Glomerular endothelial cell (primary cell): ENCODE data around the gene CCR9. TPM values are rescaled to one million over a fixed set of nuclear protein-coding genes. Genes with fewer than 3 reads are reported as not detected.
A peak's percentile ranks its signal among the peaks of the same experiment; 100 is the strongest.
"Not testable (repeated sequence)": the region's sequence is repeated elsewhere in the genome, so short reads cannot be mapped to it uniquely, and the experiment has no call there.

ENCODE experiments used
- DNase-seq: peaks from one replicate; pipeline ENCODE4 v3.0.0-alpha.2; 2011; ENCODE audit warnings: low read depth, low spot score; ENCODE audit errors: extremely low read depth
- total RNA-seq: library from RNA; depleted of rRNA; stranded (reverse); fragments of >200 nt; gene quantifications from 2 replicates; pipeline ENCODE4 v1.2.3, GENCODE V29; 2015

CCR9 gene
- total RNA-seq, result not detected in 2 replicates

DNA sequence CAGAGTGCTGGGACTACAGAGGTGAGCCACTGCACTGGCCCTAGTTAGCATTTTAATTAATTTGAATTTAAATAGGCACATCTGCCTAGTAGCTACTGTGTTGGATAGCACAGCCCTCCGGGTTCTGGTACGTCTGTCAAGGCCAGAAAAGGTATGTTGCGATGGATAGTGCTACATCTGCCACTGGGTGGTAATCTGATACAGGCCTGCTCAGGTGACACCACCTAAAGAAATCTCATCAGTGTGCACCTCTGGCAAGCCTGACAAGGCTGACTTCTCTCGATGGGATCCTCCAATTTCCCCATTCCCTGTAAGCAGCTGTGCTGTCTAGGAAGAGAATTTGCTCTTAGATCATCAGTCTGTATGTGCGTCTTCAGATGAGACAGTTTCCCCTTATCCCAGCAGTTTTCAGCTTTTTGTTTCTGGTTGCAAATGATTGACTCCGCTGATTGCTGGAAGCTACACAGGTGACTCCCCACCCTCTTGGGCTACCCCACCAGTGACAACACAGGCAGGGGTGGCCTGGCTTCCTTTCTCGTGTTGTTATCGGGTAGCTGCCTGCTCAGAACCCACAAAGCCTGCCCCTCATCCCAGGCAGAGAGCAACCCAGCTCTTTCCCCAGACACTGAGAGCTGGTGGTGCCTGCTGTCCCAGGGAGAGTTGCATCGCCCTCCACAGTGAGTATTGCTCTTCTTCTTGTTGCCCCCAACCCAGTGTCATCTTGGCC is at the start of gene CCR9:
Gene CCR9, plus strand, starts transcription at position 565 of the 727 bp plus-strand sequence. CDS start 8,391 bp downstream, outside the sequence.
- no peak for DNase-seq

GRCh38 chr3:45838466-45838865 is 47.9 kb upstream of the CCR9 start:
- DNase-seq, result no peak

GRCh38 chr3:45841420-45841756 is 45.0 kb upstream of the CCR9 start:
- DNase-seq, result no peak

- DNase-seq, result peak; percentile 82
These were observed 44.4 kb upstream of the CCR9 start, which contains the start of gene LZTFL1 for GRCh38 chr3:45841757-45842491. Gene LZTFL1 (minus strand): TSS chr3:45842119. CDS start chr3:45841991, 128 bp downstream.

GRCh38 chr3:45842851-45843625 is 43.3 kb upstream of the CCR9 start:
- DNase-seq, result no peak

DNA sequence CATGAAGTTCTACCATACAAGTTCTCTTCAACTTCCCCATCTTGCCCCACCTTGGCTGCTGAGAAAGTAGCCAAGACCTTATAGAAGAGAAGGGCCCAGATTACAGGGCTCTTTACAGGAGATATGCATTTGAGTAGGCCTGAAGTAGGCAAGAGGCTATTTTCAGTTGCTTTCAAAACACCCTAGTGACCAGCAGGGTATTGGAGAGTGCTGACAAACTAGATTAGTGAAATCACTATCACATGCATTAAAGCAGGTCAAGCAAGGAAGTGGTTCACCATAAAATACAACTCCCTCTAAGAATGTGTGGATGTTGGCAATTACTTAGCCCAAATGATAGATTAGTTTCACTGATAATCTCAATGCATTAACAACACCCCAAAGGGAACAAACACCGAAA is 41.7 kb upstream of the CCR9 start:
- DNase-seq, result no peak

DNA sequence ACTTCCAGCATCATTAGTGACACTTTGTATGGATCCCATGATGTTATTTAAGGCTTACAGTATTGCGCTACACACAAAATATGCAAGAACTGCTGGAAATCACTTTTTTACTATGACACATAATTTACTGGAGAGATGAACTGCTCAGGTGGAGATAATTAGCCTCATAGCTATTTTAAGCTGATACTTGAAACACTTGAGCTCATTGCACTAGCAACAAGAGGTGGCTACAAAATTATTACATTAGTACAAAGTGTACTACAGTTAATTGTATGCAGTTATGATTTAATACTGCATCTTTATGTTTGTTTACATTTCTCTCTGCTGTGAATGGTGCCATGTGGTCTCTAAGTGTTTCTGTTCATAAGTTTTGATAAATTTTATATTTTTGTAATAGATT is 38.0 kb upstream of the CCR9 start:
- DNase-seq, result no peak

DNA sequence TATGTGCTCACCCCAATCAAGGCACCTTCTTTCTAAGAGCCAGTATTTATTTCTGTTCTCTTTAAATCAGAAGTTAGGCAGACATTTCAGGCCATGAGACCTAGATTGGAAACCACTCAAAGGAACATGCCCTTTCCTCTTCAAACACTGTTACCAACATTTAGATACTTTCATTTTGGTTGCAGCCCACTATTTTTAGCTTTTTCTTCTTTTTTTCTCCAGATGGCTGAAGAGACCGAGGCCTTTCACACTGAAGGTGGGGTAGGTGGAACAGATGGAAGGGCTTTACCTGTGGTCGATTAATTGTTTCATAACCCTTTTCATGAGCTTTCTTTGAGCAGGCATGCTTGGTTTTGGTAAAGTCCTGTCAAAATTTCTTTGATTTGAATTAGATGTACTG is 33.5 kb upstream of the CCR9 start:
- DNase-seq, result no peak

GRCh38 chr3:45856323-45856722 is 30.0 kb upstream of the CCR9 start:
- DNase-seq, result not testable (repeated sequence)

DNA sequence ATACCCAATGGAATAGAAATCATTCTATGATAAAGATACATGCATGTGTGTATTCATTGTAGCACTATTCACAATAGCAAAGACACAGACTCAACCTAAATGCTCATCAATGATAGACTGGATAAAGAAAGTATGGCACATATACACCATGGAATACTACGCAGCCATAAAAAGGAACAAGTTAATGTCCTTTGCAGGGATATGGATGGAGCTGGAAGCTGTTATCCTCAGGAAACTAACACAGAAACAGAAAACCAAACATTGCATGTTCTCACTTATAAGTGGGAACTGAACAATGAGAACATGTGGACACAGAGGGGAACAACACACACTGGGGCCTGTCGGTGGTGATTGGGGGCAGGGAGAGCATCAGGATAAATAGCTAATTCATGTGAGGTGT is 29.3 kb upstream of the CCR9 start:
- not testable (repeated sequence) for DNase-seq

GRCh38 chr3:45858809-45859543 is 27.4 kb upstream of the CCR9 start:
- DNase-seq, result no peak

DNA sequence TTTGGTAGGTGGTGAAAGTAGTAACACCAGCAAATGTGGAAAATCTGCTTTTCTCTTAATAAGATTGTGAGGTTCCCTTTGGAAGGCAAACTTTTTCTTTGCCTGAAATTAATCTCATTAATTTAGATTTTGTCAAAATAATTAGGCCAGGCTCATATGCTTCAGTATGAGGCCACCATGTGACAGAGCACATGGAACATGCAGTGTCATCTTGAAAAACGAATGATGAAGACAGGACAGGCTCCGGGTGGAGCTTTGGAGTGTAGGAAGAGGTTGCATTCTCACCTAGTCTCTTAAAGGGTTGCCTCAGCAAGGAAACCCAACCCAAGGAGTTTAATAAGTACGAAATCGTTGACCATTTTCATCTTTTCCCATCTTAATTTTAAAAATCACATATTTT is 25.9 kb upstream of the CCR9 start:
- DNase-seq, result no peak

GRCh38 chr3:45861043-45861719 is 25.2 kb upstream of the CCR9 start:
- no peak for DNase-seq

DNA sequence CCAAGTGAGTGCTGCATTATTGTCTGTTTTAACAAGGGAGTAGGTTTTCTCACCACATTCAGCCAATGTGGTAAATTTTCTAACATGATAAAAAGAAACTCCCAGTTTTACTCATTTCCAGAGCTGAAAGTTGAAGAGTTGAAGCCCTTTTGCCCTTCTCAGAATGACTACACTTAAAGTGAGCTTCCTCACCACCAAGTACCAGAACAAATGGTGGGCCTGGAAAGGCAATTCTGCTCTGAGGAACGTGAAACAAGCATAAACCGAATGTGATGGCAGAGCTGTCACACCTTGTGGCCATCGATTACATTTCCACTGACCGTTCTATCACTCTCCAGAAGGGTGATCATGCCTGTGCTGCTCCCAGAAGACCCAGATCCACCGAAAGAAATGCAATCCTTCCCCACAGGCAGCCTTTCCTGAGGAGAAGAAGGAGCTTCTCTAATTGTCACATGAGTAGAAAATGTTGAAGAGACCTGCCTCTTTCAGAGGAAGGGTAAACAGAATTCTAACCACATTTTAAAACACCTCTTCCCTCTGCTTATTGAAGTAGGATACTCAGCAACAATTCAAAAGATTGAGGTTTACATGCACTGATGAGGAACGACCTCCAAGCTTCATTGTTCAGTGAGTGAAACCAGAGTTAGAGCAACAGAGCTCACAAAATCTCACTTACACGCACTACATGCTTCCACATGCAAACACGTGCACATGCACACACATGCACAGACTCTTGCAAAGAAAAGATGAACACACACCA is 21.4 kb upstream of the CCR9 start:
- DNase-seq, result no peak

DNA sequence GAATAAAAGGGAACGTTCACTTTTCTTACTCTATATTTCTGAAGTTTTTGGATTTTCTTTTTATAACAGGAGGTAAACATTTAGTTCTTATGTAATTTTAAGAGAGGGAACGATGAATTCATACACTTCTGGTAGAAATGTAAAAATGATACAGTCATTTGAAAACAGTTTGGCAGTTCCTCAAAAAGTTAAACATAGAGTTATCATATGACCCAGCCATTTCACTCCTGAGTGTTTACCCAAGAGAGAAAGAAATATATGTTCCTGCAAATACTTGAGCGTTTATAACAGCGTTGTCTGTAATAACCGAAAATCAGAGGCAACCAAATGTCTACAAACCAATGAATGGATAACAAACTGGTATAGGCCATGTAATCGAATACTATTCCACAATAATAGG is 20.8 kb upstream of the CCR9 start:
- DNase-seq, result no peak

DNA sequence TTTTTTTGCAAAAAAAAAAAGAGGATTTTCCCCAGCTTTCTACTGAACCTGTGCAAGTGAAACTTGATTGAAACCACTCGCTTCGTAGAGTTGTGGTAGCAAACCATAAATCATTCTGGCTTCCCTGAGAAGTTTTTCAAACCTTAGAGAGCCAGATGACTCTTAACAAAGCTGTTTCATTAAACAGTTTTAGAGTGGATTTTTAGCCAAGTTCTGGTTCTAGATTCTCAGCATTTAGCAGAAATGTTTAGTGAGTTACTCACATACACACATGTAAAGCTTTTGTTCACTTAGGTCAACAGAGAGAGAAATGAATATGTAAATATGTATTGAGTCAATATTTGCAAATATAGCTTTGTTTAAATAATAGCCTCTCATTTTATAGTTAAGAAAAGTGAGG is 18.1 kb upstream of the CCR9 start:
- no peak for DNase-seq

DNA sequence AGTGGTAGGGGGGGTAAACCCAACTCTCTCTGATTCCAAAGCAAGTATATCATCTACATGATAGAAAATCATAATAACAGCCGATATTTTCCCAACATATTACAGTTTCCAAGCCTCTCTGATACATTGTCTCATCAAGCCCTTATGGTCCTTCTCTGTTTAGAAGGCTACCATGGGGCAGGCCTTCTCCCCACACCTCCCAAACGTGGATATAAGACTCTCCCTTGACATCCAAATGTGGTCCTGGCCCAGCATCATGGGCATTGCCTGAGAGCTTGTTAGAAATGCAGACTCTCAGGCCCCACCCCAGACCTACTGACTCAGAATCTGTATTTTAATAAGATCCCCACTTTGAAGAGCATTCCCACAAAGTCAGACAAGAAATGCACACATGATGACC is 17.7 kb upstream of the CCR9 start:
- DNase-seq, result no peak

DNA sequence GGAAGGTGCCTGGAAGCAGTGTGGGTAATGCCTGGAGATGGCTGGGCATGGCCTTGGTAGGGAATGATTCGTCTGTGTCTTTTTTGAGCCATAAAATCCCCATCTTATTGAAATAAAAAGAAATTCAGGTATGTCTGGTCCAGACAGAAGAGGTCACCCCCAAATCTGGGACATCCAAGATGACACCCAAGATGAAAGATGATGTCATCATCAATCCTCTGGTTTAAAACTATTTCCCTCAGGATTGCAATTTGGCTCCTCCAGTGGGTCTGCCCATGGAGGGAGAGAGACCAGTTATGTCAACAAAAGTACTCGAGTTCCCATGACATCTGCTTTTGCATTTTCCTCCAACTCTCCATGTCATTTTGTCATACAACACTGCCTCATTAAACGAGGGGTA is 16.7 kb upstream of the CCR9 start:
- no peak for DNase-seq

- DNase-seq, result no peak
These were observed 16.2 kb upstream of the CCR9 start for GRCh38 chr3:45870099-45870498.

DNA sequence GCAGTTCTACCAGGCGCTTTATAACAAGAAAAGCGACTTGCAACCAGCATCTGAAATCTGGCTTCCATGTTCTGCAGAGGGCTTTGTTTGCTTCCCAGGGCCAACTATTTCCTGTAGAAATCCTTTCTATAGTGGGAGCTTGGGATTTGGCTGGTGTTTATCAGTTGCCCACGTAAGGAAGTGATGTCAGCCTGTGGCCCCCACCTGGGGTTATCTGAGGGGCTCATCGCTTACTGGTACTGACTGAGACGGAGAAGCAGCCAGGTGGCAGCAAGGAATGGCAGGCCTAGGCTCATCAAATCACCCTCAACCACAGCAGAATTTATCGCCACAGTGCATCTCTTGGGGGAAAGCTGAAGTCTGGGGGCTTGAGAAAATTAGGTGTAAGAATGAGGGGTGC is 14.6 kb upstream of the CCR9 start:
- DNase-seq, result no peak
